Left ventricle myocardium inferior (tissue), 1 donor: Measurements from ENCODE around the gene SYNDIG1L. TPM values are rescaled to one million over a fixed set of nuclear protein-coding genes. Genes with fewer than 3 reads are reported as not detected.
"Not testable (repeated sequence)": the region's sequence is repeated elsewhere in the genome, so short reads cannot be mapped to it uniquely, and the experiment has no call there.

Source experiments
- DNase-seq: peaks from one replicate; pipeline ENCODE4 v3.0.0-alpha.2; 2020
- H3K27ac ChIP-seq: fragments of 200-600 bp; replicated peaks from 2 replicates; pipeline ENCODE4 v1.8.0; 2021
- H3K27me3 ChIP-seq: fragments of 200-600 bp; 2 replicates; pipeline ENCODE4 v1.8.0; 2021; ENCODE audit warnings: low read depth
- H3K36me3 ChIP-seq: fragments of 200-600 bp; 2 replicates; pipeline ENCODE4 v1.8.0; 2021
- H3K4me1 ChIP-seq: fragments of 200-600 bp; 2 replicates; pipeline ENCODE4 v1.8.0; 2021
- H3K4me3 ChIP-seq: fragments of 200-600 bp; 2 replicates; pipeline ENCODE4 v1.8.0; 2021; ENCODE audit warnings: mild to moderate bottlenecking, moderate library complexity
- H3K9me3 ChIP-seq: fragments of 200-600 bp; replicated peaks from 2 replicates; pipeline ENCODE4 v1.8.0; 2021
- CTCF ChIP-seq: fragments of 200-600 bp; IDR thresholded peaks from 2 replicates; pipeline ENCODE4 v1.8.0; 2021; ENCODE audit warnings: antibody characterized with exemption, mild to moderate bottlenecking, borderline replicate concordance
- intact Hi-C: fragments of 100-400 bp; cut with micrococcal nuclease; formaldehyde crosslinking; loops from one replicate; pipeline ENCODE4 v1.11.0; 2022
- total RNA-seq: library from RNA; stranded (reverse); fragmentation: NEBNext Ultra II Directional; extraction: Animal tissue kit (Norgen Biotek cat#: 25700); gene quantifications from one replicate; pipeline ENCODE4 v1.2.1, GENCODE V29; 2021
- donor health status: DM: no; HTN: yes; CAD: no; lungs with severe emphysema.

The SYNDIG1L gene
- total RNA-seq, 1 donor from 2014 or later, result 0.11 TPM

- Histone ChIP-seq H3K36me3 (no peaks in the 10 kb centered on the region), H3K4me3 (no peak overlapping the region), H3K27ac (no peak overlapping the region), H3K9me3 (no peaks in the 10 kb centered on the region), H3K4me1 (no peaks in the 10 kb centered on the region), H3K27me3 (no peaks in the 10 kb centered on the region)
- no peak for DNase-seq
- TF ChIP-seq CTCF, result peak; percentile 60
- intact Hi-C loops, result no loop called here
These were observed 33.4 kb upstream of the SYNDIG1L start for GRCh38 chr14:74459289-74459946.

- DNase-seq, result no peak
- intact Hi-C loops, result no loop called here
- no peaks in the 10 kb centered on the region for H3K27me3 ChIP-seq
These were observed 31.5 kb upstream of the SYNDIG1L start for GRCh38 chr14:74457565-74457895.

GRCh38 chr14:74456684-74457564 is 30.9 kb upstream of the SYNDIG1L start:
- no peak for DNase-seq
- no peak overlapping the region for H3K4me3 ChIP-seq
- H3K4me1 ChIP-seq, result no peaks in the 10 kb centered on the region
- no peaks in the 10 kb centered on the region for H3K36me3 ChIP-seq
- H3K9me3 ChIP-seq, result no peaks in the 10 kb centered on the region
- TF ChIP-seq CTCF, result no peak
- H3K27ac ChIP-seq, result no peak overlapping the region
- intact Hi-C loops, result no loop called here
- H3K27me3 ChIP-seq, result no peaks in the 10 kb centered on the region

More at GRCh38 chr14:74457565-74457895, 31.5 kb upstream of the SYNDIG1L start:
- Histone ChIP-seq H3K9me3 (no peaks in the 10 kb centered on the region), H3K27ac (no peak overlapping the region), H3K36me3 (no peaks in the 10 kb centered on the region), H3K4me3 (no peak overlapping the region), H3K4me1 (no peaks in the 10 kb centered on the region)
- TF ChIP-seq CTCF, result no peak

GRCh38 chr14:74454397-74454796 is 28.4 kb upstream of the SYNDIG1L start:
- H3K4me3 ChIP-seq, H3K9me3 ChIP-seq, H3K27ac ChIP-seq, DNase-seq, H3K36me3 ChIP-seq, H3K27me3 ChIP-seq, H3K4me1 ChIP-seq, intact Hi-C loops: not testable (repeated sequence)

GRCh38 chr14:74444866-74445265 is 18.9 kb upstream of the SYNDIG1L start:
- Histone ChIP-seq H3K4me1 (no peaks in the 10 kb centered on the region), H3K27me3 (no peaks in the 10 kb centered on the region), H3K27ac (no peak overlapping the region), H3K36me3 (no peaks in the 10 kb centered on the region), H3K4me3 (no peak overlapping the region), H3K9me3 (no peaks in the 10 kb centered on the region)
- no peak for DNase-seq
- intact Hi-C loops, result no loop called here
- no peak for TF ChIP-seq CTCF

- Histone ChIP-seq H3K9me3 (no peaks in the 10 kb centered on the region), H3K36me3 (no peaks in the 10 kb centered on the region), H3K27ac (no peak overlapping the region), H3K4me3 (no peak overlapping the region), H3K27me3 (no peaks in the 10 kb centered on the region), H3K4me1 (no peaks in the 10 kb centered on the region)
- TF ChIP-seq CTCF, result no peak
- no peak for DNase-seq
- intact Hi-C loops, result no loop called here
These were observed 16.7 kb upstream of the SYNDIG1L start for GRCh38 chr14:74442757-74443156.
